ENCODE results near the gene SLC25A45. TPM values are rescaled to one million over a fixed set of nuclear protein-coding genes. Genes with fewer than 3 reads are reported as not detected.

Gene SLC25A45
- total RNA-seq, 1 donor from 2014 or later = 14.5 TPM

DNA sequence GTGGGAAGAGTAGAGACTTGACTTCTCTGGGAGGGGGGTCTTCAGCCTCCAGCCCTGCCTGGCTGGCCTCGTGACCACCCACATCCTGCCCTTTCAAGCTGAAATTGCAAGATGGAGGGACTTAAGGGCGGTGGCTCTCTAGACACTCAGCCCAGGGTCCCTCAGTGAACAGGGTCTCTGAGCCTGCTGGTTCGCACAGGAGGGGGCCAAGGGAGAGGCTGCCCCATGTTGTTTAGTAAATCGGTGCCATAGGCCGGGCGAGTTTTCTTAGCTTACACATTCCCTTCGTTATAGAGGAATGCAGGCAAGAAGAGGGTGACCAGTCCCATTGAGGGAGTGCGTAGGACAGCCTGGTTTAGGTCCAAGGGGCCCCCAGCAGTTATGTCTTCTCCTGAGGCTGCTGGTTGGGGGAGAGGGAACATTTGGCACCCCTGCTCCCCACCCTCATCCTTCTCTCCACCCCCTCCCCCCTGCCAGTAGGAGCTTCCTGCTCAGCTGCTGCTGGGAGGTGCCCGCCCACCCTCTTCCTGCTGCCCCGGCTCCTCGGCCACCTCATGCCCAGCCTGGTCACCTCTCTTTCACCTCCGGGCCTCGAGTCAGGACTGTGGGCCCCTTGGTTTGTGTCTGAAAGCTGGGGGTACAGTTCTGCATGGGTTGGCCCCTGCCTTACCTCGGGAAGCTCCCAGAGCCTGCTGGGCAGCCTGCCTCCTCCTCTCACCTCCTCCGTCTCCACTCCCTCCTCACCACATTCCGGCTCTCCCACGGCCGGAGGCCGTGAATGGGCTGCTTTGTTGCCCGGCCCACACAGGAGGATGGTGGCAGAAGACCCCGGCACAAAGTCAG is 7.9 kb upstream of the SLC25A45 start:
- no peak for ATAC-seq
- DNase-seq (ENCODE audit: low spot score) = no peak

DNA sequence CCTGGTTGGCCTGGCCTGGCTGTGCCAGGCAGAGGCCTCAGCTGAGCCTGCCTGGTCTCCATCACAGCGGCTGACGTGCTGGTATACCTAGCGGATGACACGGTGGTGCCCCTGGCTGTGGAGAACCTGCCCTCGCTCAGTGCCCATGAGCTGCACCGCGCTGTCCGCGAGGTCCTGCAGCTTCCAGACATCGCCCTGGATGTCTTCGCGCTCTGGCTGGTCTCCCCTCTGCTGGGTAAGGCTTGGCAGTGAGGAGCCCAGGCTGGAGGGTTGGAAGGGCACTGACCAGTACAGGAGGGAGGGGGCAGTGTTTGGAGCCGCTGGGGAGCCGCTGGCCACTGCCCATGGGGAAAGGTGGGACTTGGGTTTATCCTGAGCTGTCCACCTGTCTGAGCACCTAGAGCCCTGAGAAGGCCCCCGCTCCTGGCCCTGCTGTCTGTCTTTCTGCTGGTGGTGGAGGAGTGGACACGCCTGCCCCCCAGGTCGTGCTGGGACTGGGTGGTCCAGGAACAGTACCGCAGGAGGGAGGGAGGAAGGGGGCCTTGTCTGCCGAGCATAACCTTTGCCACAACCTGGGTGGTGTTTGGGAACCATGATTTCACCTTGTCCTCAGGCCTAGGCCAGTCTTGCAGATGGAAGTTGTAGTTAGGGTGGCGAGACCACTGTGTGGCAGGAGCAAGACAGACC is 7.0 kb upstream of the SLC25A45 start:
- DNase-seq (ENCODE audit: low spot score) = no peak
- ATAC-seq = no peak

- DNase-seq (ENCODE audit: low spot score) (no peak), ATAC-seq (no peak)
Observed at GRCh38 chr11:65388731-65389130, 6.3 kb upstream of the SLC25A45 start.

DNA sequence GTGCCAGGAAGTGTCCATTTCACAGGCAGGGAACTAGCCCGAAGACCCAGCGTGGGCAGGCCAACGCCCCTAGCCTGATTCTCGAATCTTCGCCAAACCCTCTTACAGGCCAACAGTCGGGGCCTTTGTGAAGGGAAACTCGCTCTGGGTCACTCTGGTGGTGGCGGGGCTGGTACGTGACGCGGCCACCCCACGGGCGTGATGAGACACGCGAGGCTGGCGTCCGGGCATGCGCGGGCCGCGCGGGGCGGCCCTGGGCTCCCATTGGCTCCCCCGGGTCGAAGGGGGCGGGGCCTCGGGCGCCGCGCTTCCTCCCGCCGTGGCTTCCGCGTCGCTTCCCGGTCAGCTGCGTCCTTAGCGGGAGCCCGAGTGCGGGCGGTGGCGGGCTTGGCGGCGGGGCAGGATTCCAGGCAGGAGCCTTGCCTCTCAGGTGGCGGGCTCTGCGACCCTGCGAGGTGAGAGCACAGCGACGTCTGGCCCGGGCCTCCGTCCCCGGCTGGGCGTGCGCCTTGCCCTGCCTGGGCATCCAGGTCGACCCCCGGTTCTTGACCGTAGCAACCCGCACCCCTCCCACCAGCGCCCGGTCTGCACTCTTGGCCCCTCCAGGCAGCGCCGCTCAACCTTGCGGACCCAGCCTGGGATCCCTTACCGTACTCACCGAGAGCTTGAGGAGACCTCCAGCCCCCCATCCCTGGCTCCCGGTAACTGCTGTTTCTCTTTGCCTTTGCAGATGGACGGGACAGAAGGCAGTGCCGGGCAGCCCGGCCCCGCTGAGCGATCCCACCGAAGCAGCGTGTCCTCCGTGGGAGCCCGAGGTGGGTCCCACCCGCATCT is 4.1 kb upstream of the SLC25A45 start, which contains the start of gene FRMD8:
Gene FRMD8, plus strand, starts transcription at position 331 of the 834 bp plus-strand sequence. Its CDS starts 400 bp downstream, at position 731.
- peak; percentile 92 for DNase-seq (ENCODE audit: low spot score)
- ATAC-seq = peak; percentile 73

GRCh38 chr11:65384301-65384889 is 1.9 kb upstream of the SLC25A45 start:
- ATAC-seq = no peak
- no peak for DNase-seq (ENCODE audit: low spot score)

DNA sequence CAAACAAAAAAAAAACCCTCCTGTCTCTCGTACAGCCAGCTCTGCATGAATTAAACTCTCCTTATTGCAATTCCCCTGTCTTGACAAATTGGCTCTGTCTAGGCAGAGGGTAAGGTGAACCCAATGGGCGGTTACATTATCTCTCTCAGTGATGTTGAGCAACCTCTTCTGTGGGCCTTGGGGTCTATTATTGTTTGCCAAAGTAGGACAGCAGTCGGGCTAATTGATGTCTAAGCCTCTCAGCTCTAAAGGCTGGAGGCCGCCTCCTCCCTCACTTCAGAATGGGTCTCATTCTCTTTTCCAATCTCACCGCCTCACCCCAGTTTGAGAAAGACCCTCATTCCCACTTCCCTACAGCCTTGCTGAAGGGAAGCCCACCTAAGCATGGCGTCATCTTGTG is 1.3 kb upstream of the SLC25A45 start:
- DNase-seq (ENCODE audit: low spot score) = no peak
- ATAC-seq = no peak

- ATAC-seq (peak; percentile 68), DNase-seq (ENCODE audit: low spot score) (peak; percentile 94)
Observed at GRCh38 chr11:65382804-65383368, 440 bp upstream of the SLC25A45 start.

DNA sequence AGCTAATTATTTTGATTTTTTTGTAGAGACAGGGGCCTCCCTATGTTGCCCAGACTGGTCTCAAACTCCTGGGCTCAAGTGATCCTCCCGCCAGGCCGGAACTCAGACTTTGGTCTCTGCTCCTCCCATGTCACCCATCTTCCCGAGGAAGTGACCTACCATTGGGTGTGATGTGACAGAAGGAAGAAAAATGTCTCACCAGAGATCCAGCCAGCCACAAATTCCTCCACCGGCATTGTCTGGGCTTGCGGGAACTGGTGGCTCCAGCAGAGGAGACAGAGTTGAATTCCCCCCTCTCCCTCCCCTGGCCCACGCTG is 772 bp downstream of the SLC25A45 start:
- no peak for DNase-seq (ENCODE audit: low spot score)
- ATAC-seq = peak; percentile 39

DNA sequence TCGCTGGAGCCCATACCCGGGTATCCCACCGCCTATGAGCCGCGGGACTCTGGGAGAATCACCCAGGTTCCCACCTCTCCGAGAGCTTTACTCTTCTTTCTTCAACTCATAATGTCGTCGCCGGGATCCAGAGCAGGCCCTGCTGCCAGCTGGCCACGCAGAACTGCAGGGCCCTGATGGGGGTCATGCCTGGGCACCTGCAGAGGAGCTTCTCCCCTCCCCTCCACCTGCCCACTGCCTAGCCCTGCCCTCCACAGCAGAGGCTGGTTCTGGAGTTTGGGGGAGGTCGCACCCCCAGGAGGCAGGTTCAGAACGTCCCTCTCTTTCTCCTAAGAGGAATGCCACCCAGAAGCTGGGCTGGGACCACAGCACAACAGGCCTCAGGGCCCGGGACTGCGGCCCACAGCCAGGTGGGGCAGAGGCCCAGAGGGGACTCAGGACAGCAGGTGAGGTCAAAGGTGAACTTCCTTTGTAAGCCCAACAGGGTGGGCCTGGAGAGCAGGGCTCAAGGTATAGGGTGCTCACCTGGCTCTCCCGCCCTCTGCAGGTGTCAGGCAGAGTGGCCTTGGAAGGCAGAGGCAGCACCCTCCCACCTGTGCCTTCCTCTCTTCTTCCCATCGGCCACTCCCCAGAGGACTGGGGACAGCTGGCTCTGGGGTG is 1.9 kb downstream of the SLC25A45 start:
- DNase-seq (ENCODE audit: low spot score) = no peak
- no peak for ATAC-seq

GRCh38 chr11:65379698-65380459 is 2.6 kb downstream of the SLC25A45 start:
- no peak for ATAC-seq
- no peak for DNase-seq (ENCODE audit: low spot score)

GRCh38 chr11:65378928-65379638 is 3.4 kb downstream of the SLC25A45 start:
- ATAC-seq (no peak), DNase-seq (ENCODE audit: low spot score) (no peak)

GRCh38 chr11:65378208-65378927 is 4.1 kb downstream of the SLC25A45 start:
- DNase-seq (ENCODE audit: low spot score) = no peak
- no peak for ATAC-seq

- DNase-seq (ENCODE audit: low spot score) = no peak
Observed at GRCh38 chr11:65377777-65378176, 4.7 kb downstream of the SLC25A45 start.

DNA sequence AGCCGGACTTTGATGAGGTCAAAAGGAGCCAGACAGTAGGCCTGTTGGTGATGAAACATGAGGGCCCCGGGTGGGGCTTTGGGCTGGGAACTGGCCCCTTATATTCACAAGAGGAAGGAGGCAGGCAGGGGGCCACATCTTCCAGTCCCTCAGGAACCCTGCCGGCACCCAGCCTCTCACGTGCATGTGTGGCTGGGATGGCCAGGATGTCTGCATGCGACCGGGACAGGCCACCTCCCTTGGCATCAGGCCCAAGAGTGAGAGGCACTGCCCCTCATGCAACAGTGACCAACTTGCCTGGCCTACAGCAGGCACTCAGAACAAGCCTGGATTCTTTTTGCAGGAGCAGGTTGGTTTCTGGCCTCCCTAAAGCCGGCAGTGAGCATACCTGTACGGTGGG is 5.4 kb downstream of the SLC25A45 start:
- ATAC-seq (no peak), DNase-seq (ENCODE audit: low spot score) (no peak)

More at GRCh38 chr11:65377777-65378176, 4.7 kb downstream of the SLC25A45 start:
- ATAC-seq = no peak

DNA sequence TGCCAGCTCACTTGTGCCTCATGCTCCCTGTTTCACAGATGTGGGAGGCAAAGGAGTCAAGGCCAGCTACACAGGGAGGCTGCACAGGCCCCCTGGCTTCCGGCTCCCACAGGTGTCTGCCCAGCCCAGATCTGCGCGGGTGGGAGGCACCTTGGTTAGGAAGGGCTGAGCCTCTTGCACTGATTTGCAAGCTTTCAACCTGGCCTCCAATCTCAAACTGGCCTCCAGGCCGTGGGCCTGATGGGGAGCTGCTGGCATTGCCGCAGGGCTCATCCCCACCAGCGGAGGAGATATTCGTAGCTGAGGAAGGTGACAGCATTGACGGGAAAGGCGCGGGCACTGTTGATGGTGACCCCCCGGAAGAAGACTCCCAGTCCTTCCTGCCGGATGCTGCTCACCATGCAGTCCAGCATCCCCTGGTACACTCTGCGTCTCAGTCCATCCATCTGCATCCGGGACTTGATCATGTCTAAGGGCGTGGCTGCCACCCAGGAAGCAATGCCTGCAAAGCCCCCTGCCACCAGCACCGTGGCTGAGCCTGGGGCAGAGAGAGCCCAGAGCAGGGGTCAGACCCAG is 6.2 kb downstream of the SLC25A45 start:
- no peak for DNase-seq (ENCODE audit: low spot score)

DNA sequence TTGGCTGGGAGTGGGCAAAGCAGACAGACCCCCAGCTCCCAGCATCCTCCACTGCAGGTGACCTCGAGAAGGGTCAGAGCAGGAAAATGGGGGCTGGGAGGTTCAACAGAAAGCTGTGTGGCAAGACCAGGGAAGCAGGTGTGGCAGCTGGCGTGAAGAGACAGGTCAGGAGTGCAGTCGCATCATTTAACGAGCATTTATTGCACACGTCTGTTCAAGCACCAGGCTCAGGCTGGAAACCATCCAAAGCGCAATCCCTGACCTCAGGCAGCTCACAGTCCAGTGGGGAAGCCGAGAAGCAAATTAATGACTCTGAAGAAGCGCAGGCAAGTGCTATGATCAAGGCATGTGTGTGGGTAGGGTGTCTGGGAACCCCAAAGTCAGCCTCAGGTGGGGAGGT is 7.4 kb downstream of the SLC25A45 start:
- DNase-seq (ENCODE audit: low spot score) (no peak), ATAC-seq (no peak)

More for the DNA sequence above, 6.2 kb downstream of the SLC25A45 start:
- no peak for ATAC-seq

DNA sequence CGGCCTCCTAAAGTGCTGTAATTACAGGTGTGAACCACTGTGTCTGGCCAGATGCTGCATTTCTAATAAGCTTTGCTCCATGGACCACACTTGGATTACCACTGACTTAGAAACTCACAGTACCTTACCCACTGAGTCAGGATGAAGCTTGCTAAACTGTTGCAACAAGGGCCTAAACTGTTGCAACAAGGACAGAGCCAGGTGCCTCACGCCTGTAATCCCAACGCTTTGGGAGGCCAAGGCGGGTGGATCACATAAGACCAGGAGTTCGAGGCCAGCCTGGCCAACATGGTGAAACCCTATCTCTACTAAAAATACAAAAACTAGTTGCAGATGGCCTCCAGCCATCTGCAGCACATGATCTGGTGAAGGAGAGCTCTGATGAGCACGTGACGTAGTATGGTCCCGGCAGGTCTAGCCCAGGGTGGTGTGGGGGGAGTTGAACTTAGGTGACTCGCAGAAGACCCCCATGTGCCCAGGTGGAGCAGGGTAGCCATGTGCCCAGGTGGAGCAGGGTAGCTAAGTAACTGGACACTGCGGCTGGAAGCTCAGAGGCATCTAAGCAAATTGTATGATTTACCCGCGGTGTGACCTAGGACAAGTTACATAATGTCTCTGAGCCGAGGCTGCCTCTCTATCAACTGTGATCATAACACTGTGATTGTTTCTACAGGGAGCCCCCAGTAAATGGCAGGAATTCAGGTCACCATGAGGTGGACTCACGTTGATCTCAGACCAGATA is 8.4 kb downstream of the SLC25A45 start:
- ATAC-seq (no peak), DNase-seq (ENCODE audit: low spot score) (no peak)
